Subcutaneous abdominal adipose tissue (tissue), 5 donors: ENCODE measurements around the gene KRTAP22-2.

Source experiments
- H3K27ac ChIP-seq: one replicate; pipeline ENCODE4 v1.7.0; 2013; ENCODE audit warnings: low read depth, mild to moderate bottlenecking, inconsistent platforms, low read length, moderate library complexity
- H3K27me3 ChIP-seq, 5 donors: one replicate each; pipeline ENCODE4 v1.7.0; 2013; ENCODE audit warnings: low read length in 5 of 5, inconsistent platforms in 1 of 5; ENCODE audit not compliant: control insufficient read depth in 5 of 5, insufficient read depth in 4 of 5
- H3K36me3 ChIP-seq, 5 donors: one replicate each; pipeline ENCODE4 v1.7.0; 2013; ENCODE audit warnings: low read length in 5 of 5; ENCODE audit not compliant: control insufficient read depth in 5 of 5, insufficient read depth in 5 of 5
- H3K4me1 ChIP-seq, 5 donors: one replicate each; pipeline ENCODE4 v1.7.0; 2013; ENCODE audit warnings: low read length in 5 of 5, mild to moderate bottlenecking in 3 of 5, moderate library complexity in 1 of 5; ENCODE audit not compliant: control insufficient read depth in 5 of 5, insufficient read depth in 5 of 5
- H3K4me3 ChIP-seq, 5 donors: one replicate each; pipeline ENCODE4 v1.7.0; 2013; ENCODE audit warnings: low read length in 5 of 5, low read depth in 1 of 5
- H3K9ac ChIP-seq, 5 donors: one replicate each; pipeline ENCODE4 v1.7.0; 2013; ENCODE audit warnings: low read length in 5 of 5, mild to moderate bottlenecking in 4 of 5, moderate library complexity in 3 of 5
- H3K9me3 ChIP-seq, 5 donors: one replicate each; pipeline ENCODE4 v1.7.0; 2013; ENCODE audit warnings: low read length in 5 of 5; ENCODE audit not compliant: control insufficient read depth in 5 of 5
- donor health status: healthy.
- donor health status: healthy.
- donor health status: healthy.
- donor health status: healthy.
- donor health status: healthy.

The KRTAP22-2 gene

DNA sequence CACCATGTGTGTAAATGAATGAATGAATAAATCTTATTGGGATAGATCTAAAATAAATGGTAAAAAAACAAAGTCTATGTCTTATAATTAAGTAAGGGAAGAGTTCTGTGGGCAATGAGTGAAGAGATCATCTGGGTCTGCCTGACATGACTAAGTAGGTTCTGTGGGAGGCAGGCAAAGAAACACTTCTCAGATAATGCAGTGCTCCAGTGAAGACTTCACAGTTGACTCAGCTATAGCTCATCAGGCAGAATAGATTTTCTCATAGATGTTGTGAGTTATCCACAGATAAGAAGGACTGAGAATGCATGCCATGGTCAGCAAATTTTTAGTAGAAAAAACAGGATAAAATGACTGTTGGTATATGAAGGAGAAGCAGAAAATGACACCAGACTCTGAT is 12.4 kb downstream of the KRTAP22-2 start:
- no peaks in the 10 kb centered on the region for H3K9me3 ChIP-seq
- H3K9ac ChIP-seq: no peak overlapping the region
- no peaks in the 10 kb centered on the region for H3K36me3 ChIP-seq
- no peak overlapping the region for H3K27ac ChIP-seq
- H3K27me3 ChIP-seq: no peaks in the 10 kb centered on the region
- H3K4me3 ChIP-seq: no peak overlapping the region
- H3K4me1 ChIP-seq: no peaks in the 10 kb centered on the region

DNA sequence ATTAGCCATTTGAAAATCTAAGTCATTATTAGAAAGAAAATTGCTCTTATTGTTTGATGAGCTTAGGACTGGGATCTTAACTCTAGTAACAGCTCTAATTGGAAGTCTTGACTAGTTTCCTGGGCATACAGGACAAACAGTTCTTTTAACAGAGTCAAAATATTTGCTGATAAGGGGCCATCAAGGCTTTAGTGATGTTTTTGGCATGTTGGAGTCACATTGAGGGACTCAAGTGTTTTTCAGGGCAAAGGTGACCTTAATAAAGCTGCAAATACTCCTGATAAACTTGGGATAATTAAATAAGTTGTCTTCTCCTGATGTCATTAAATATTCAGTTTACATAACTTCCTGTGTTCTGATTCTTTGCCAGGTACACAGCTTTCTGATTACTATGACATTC is 22.6 kb downstream of the KRTAP22-2 start:
- Histone ChIP-seq H3K9ac (no peak overlapping the region), H3K27me3 (no peaks in the 10 kb centered on the region), H3K9me3 (no peaks in the 10 kb centered on the region), H3K27ac (no peak overlapping the region), H3K4me1 (no peaks in the 10 kb centered on the region), H3K4me3 (no peak overlapping the region), H3K36me3 (no peaks in the 10 kb centered on the region)

DNA sequence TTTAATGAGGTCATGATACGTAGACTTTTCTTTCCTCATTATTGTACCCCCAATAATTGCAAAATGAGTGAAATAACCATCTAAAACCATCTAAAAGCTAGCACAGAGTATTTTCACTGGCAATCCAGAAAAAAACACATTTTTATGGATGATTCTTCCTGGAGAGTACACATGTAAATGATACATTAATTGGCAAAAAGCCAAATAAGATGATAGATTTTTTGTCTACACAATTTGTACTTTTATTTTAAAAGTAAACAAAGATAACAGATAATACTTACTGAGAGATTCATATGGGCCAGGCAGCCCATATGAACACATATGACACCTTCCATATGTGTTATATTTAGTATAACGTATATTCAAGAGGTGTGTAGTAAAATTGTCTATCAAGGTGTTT is 26.6 kb downstream of the KRTAP22-2 start:
- no peaks in the 10 kb centered on the region for H3K27me3 ChIP-seq

DNA sequence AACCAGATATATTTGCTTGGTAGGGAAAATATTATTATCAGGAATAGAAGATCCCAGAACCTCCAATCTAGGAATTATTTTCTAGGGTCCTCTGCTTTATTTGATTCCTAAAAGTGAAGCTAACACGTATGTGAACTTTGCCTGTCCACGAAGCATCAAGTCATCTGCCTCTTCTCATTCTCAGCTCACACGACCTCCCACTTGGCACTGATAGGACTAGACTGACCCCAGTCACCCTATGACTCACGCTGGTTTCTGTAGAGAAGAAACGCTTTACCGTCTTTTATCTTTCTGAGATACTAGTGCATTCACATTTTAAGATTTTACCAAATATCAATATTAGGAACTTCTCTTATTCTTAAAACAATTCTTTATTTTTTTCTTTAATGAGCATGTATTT is 27.1 kb downstream of the KRTAP22-2 start:
- H3K9me3 ChIP-seq: no peaks in the 10 kb centered on the region
- no peaks in the 10 kb centered on the region for H3K27me3 ChIP-seq
- H3K9ac ChIP-seq: no peak overlapping the region
- no peaks in the 10 kb centered on the region for H3K4me1 ChIP-seq
- no peaks in the 10 kb centered on the region for H3K36me3 ChIP-seq
- no peak overlapping the region for H3K27ac ChIP-seq
- no peak overlapping the region for H3K4me3 ChIP-seq

More for the DNA sequence above, 26.6 kb downstream of the KRTAP22-2 start:
- Histone ChIP-seq H3K36me3 (no peaks in the 10 kb centered on the region), H3K27ac (no peak overlapping the region), H3K4me1 (no peaks in the 10 kb centered on the region), H3K4me3 (no peak overlapping the region), H3K9me3 (no peaks in the 10 kb centered on the region), H3K9ac (no peak overlapping the region)

DNA sequence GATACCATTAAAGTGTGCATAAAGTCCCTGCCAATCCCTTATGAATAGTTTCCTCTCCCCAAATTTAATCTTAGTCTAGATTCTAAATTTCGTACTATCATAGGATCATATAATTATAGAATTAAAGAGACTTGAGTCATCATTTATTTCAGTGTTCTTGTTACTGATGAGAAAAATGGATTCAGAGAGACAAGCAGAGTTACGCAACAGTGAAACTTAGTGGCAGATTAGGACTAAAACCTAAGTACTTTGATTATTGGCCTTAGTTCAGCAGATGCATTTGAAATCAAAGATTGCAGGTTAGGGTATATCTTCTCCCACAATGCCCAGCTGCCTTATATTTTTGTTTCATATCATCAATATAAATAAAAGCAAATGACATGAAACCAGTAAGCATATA is 28.2 kb downstream of the KRTAP22-2 start:
- H3K4me1 ChIP-seq: no peaks in the 10 kb centered on the region
- no peaks in the 10 kb centered on the region for H3K36me3 ChIP-seq
- no peaks in the 10 kb centered on the region for H3K27me3 ChIP-seq
- H3K27ac ChIP-seq: no peak overlapping the region
- H3K4me3 ChIP-seq: no peak overlapping the region
- no peak overlapping the region for H3K9ac ChIP-seq
- H3K9me3 ChIP-seq: no peaks in the 10 kb centered on the region

DNA sequence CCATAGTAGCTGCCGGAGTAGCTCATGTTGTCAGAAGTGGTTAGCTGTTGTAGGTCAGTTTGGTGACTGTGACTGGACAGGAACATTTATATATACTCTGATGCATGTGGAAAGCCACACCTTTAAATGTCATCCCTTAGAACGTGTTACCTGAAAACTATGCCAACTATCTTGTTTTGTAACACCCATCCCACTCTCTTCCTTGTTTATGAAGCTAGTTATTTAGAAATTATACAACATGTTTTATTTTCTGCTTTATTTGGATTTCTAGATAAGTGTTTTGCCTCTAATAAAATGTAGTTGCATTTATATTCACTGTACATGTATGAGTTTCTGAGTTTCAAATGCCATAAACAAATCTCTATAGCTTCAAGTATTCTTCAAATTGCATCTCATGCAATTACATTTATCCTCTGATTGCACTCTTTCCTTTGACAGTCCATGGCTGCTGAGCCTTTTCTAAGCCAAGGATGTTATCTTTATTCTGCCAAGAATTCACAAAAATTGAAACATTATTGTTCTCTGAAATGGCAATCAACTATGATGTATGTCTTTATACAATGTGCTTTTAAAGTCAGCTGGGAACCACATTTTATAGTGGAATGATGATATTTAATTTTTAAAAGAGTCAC is 28.8 kb downstream of the KRTAP22-2 start, which contains the start of gene KRTAP19-7:
KRTAP19-7 (minus strand) TSS at position 51 of the 632 bp plus-strand sequence; CDS start at position 26, 25 bp downstream.
- H3K9ac ChIP-seq: no peak within 1 kb of the TSS
- no peaks in the 10 kb centered on the region for H3K36me3 ChIP-seq
- no peak within 1 kb of the TSS for H3K4me3 ChIP-seq
- H3K27me3 ChIP-seq: no peaks in the 10 kb centered on the region
- H3K9me3 ChIP-seq: no peaks in the 10 kb centered on the region
- no peak within 1 kb of the TSS for H3K27ac ChIP-seq
- no peaks in the 10 kb centered on the region for H3K4me1 ChIP-seq

DNA sequence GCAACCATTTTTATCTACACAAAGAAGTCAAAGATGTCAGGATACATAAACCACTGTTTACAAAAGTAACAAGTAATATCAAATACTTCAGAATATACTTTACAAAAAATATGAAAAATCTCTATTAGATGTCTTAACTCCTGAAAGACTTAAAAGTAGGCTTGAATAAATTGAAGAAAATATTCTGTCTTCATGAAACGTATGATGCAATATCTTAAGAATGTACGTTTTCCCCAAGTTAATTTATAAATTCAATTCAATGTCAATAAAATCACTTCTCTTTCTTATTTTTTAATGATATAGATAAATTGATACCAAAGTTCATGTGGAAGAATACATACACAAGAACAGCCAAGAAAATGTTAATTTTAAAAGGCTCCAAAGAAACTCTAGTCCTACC is 35.1 kb downstream of the KRTAP22-2 start:
- no peak overlapping the region for H3K9ac ChIP-seq
- H3K4me3 ChIP-seq: no peak overlapping the region
- peaks cover 0 to 4% (median 0%) of the 10 kb centered on the region in 5 donors for H3K9me3 ChIP-seq
- no peaks in the 10 kb centered on the region for H3K4me1 ChIP-seq
- no peaks in the 10 kb centered on the region for H3K27me3 ChIP-seq
- no peaks in the 10 kb centered on the region for H3K36me3 ChIP-seq
- H3K27ac ChIP-seq: no peak overlapping the region

DNA sequence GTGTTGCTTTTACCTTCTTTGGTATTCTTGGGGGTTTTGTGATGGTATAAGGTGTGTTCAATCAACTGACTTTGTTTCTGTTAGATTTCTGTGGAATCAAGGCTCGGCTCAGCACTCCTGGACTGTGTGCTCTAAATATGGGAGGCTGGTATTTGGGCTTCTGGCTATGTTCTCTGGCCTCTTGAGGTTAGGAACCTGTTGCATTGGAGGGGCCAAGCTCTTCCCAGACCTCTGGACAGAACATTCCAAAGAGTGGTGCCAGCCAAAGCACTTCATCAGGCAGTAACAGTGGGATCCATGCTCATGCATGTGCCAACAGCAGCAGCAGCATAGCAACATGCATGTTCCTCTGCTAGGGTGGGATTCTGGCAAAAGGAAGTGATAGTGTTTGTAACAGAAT is 37.4 kb downstream of the KRTAP22-2 start:
- Histone ChIP-seq H3K4me1 (no peaks in the 10 kb centered on the region), H3K4me3 (no peak overlapping the region), H3K36me3 (no peaks in the 10 kb centered on the region), H3K27me3 (no peaks in the 10 kb centered on the region), H3K27ac (no peak overlapping the region), H3K9me3 (peaks cover 0 to 4% (median 0%) of the 10 kb centered on the region in 5 donors), H3K9ac (no peak overlapping the region)

DNA sequence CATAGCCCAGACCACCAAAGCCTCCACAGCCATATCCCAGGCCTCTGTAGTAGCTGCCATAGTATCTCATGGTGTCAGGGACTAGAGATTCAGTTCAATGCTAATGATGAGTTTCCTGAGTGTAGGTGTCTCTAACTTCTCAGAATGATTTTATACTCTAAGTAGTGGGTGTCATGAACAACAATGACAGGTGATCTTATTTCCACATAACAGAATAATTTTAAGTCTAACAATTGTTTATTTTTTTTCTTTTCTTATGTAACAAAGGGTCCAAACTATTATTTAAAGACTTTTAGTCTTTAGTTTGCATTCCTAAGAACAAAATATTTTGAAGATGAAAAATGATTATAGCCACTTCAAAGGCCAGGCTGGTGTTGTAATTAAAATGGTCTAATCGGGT is 48.4 kb downstream of the KRTAP22-2 start, which contains the start of gene KRTAP19-6:
KRTAP19-6 (minus strand) TSS at position 101 of the 400 bp plus-strand sequence; CDS start at position 70, 31 bp downstream.
- no peaks in the 10 kb centered on the region for H3K36me3 ChIP-seq
- no peaks in the 10 kb centered on the region for H3K9me3 ChIP-seq
- no peak within 1 kb of the TSS for H3K4me3 ChIP-seq
- no peak within 1 kb of the TSS for H3K9ac ChIP-seq
- H3K27me3 ChIP-seq: no peaks in the 10 kb centered on the region
- no peaks in the 10 kb centered on the region for H3K4me1 ChIP-seq
- H3K27ac ChIP-seq: no peak within 1 kb of the TSS
